B cell (primary cell): ENCODE measurements around the gene SYCE3. TPM values are rescaled to one million over a fixed set of nuclear protein-coding genes. Genes with fewer than 3 reads are reported as not detected.
A peak's percentile ranks its signal among the peaks of the same experiment; 100 is the strongest.

Experiments
- ATAC-seq: fragments of 200-7000 bp; cut with Tn5 transposase; one replicate; pipeline ENCODE4 v1.10.0; 2021; ENCODE audit warnings: low read depth, mild to moderate bottlenecking, moderate number of reproducible peaks, moderate library complexity
- CTCF ChIA-PET: fragments of 350-600 bp; sonication (Branson Sonifier 250); formaldehyde crosslinking; loops from one replicate; lab custom pipeline; 2021; ENCODE audit warnings: antibody characterized with exemption, inconsistent platforms; lab: Charles Lee
- POLR2A ChIA-PET: fragments of 350-600 bp; sonication (Branson Sonifier 250); formaldehyde crosslinking; loops from one replicate; lab custom pipeline; 2021; ENCODE audit warnings: antibody characterized with exemption; lab: Charles Lee
- DNase-seq: peaks from one replicate; pipeline ENCODE4 v3.0.0; 2013
- H2AFZ ChIP-seq: 2 replicates; pipeline ENCODE4 v1.6.1; 2012; ENCODE audit warnings: mild to moderate bottlenecking, low read depth, low read length; ENCODE audit not compliant: insufficient read depth, poor library complexity, severe bottlenecking
- H3K27ac ChIP-seq, 2 donors: 1 replicate in 1 of 2; 2 replicates in 1 of 2; pipeline ENCODE4 v1.5.1; 2012 to 2013; ENCODE audit warnings: low read length in 2 of 2, mild to moderate bottlenecking in 2 of 2, moderate library complexity in 1 of 2
- H3K27me3 ChIP-seq, 4 experiments: fragments of 200-600 bp in 1 of 4; sonication (generic) in 1 of 4; replicated peaks in 1 of 4; 1 replicate in 2 of 4; 2 replicates in 2 of 4; pipeline versions ENCODE4 v1.6.1 to v1.7.0; 2013 to 2016; ENCODE audit warnings: low read length in 3 of 4, mild to moderate bottlenecking in 2 of 4, mixed read lengths in 1 of 4, moderate library complexity in 1 of 4; ENCODE audit not compliant: insufficient read depth in 4 of 4, control insufficient read depth in 3 of 4; ENCODE audit errors: control extremely low read depth in 1 of 4
- H3K36me3 ChIP-seq, 2 experiments: replicated peaks in 1 of 2; 1 replicate in 1 of 2; 2 replicates in 1 of 2; pipeline versions ENCODE4 v1.6.1 to v1.7.1; 2013; ENCODE audit warnings: low read length in 1 of 2; ENCODE audit not compliant: insufficient read depth in 2 of 2, control insufficient read depth in 1 of 2; ENCODE audit errors: control extremely low read depth in 1 of 2, extremely low read depth in 1 of 2
- H3K4me1 ChIP-seq, 2 donors: fragments of 200-600 bp in 1 of 2; sonication (generic) in 1 of 2; 1 replicate in 1 of 2; 2 replicates in 1 of 2; pipeline versions ENCODE4 v1.5.1 to v1.6.1; 2013 to 2017; ENCODE audit warnings: low read length in 2 of 2; ENCODE audit not compliant: control insufficient read depth in 2 of 2, insufficient read depth in 2 of 2
- H3K4me2 ChIP-seq: replicated peaks from 2 replicates; pipeline ENCODE3; 2012; ENCODE audit warnings: mild to moderate bottlenecking, low read depth, low read length; ENCODE audit not compliant: poor library complexity, severe bottlenecking
- H3K4me3 ChIP-seq, 5 experiments: fragments of 200-600 bp in 1 of 5; sonication (generic) in 1 of 5; 1 replicate in 3 of 5; 2 replicates in 2 of 5; pipeline versions ENCODE4 v1.5.1 to v1.7.0; 2011 to 2016; ENCODE audit warnings: low read length in 4 of 5, mild to moderate bottlenecking in 4 of 5, low read depth in 2 of 5, control low read depth in 1 of 5, moderate library complexity in 1 of 5; ENCODE audit not compliant: insufficient read depth in 1 of 5; ENCODE audit errors: control extremely low read depth in 1 of 5, extremely low read depth in 1 of 5
- H3K79me2 ChIP-seq: fragments of 200-600 bp; sonication (generic); one replicate; pipeline ENCODE4 v1.6.0; 2016; ENCODE audit warnings: low read length; ENCODE audit not compliant: control insufficient read depth, insufficient read depth
- H3K9ac ChIP-seq: fragments of 200-600 bp; sonication (generic); 2 replicates; pipeline ENCODE4 v1.6.1; 2017; ENCODE audit warnings: mild to moderate bottlenecking, low read length, moderate library complexity
- H3K9me3 ChIP-seq, 3 donors: one replicate each; pipeline versions ENCODE4 v1.6.1 to v1.7.1; 2013; ENCODE audit warnings: low read length in 2 of 3; ENCODE audit not compliant: control insufficient read depth in 2 of 3, insufficient read depth in 1 of 3; ENCODE audit errors: control extremely low read depth in 1 of 3
- H4K20me1 ChIP-seq: 2 replicates; pipeline ENCODE4 v1.6.0; 2012; ENCODE audit warnings: mild to moderate bottlenecking, low read length; ENCODE audit not compliant: insufficient read depth, control insufficient read depth, poor library complexity, severe bottlenecking
- H3K27ac Mint-ChIP-seq: one replicate; pipeline ENCODE4 v1.8.0; 2021; ENCODE audit warnings: mixed read lengths
- H3K27me3 Mint-ChIP-seq: one replicate; pipeline ENCODE4 v1.8.0; 2021; ENCODE audit warnings: mixed read lengths
- H3K4me1 Mint-ChIP-seq: one replicate; pipeline ENCODE4 v1.8.0; 2021; ENCODE audit warnings: mixed read lengths
- H3K4me3 Mint-ChIP-seq: one replicate; pipeline ENCODE4 v1.8.0; 2021; ENCODE audit warnings: mixed read lengths
- H3K9me3 Mint-ChIP-seq: one replicate; pipeline ENCODE4 v1.8.0; 2022; ENCODE audit warnings: mixed read lengths; ENCODE audit not compliant: insufficient read depth
- EZH2 ChIP-seq: IDR thresholded peaks from 2 replicates; pipeline ENCODE4 v1.6.1; 2012; ENCODE audit warnings: borderline replicate concordance, low read depth, mild to moderate bottlenecking, moderate library complexity, low read length; ENCODE audit not compliant: insufficient read depth, poor library complexity, severe bottlenecking
- WGBS: methylation state at CpG from one replicate; pipeline ENCODE4 v1.1.5; 2013; ENCODE audit warnings: missing lambda C conversion rate; ENCODE audit not compliant: insufficient coverage; 5-methylcytosine and 5-hydroxymethylcytosine counted together
- intact Hi-C: fragments of 100-400 bp; cut with micrococcal nuclease; formaldehyde crosslinking; loops from one replicate; pipeline ENCODE4 v1.10.0; 2022
- polyA plus RNA-seq: library from polyadenylated mRNA; depleted of rRNA; stranded (reverse); fragments of >200 nt; gene quantifications from 2 replicates; pipeline ENCODE4 v1.2.3, GENCODE V29; 2012
- total RNA-seq, 2 donors: library from RNA; stranded (reverse); fragments of 120-200 nt in 1 of 2; gene quantifications; 1 replicate in 1 of 2; 2 replicates in 1 of 2; pipeline versions ENCODE4 v1.2.3 to v1.2.4, GENCODE V29; 2013 to 2022
- TF ChIP-seq, protein P1 (sequence below): fragments of 200-600 bp; IDR thresholded peaks from one replicate; pipeline ENCODE4 v1.8.0; 2022; ENCODE audit warnings: antibody characterized with exemption, mild to moderate bottlenecking

SYCE3 gene
- total and polyA plus RNA-seq, 2 donors (not counting 1 experiment from before 2014, with no cell fraction given) = not detected

DNA sequence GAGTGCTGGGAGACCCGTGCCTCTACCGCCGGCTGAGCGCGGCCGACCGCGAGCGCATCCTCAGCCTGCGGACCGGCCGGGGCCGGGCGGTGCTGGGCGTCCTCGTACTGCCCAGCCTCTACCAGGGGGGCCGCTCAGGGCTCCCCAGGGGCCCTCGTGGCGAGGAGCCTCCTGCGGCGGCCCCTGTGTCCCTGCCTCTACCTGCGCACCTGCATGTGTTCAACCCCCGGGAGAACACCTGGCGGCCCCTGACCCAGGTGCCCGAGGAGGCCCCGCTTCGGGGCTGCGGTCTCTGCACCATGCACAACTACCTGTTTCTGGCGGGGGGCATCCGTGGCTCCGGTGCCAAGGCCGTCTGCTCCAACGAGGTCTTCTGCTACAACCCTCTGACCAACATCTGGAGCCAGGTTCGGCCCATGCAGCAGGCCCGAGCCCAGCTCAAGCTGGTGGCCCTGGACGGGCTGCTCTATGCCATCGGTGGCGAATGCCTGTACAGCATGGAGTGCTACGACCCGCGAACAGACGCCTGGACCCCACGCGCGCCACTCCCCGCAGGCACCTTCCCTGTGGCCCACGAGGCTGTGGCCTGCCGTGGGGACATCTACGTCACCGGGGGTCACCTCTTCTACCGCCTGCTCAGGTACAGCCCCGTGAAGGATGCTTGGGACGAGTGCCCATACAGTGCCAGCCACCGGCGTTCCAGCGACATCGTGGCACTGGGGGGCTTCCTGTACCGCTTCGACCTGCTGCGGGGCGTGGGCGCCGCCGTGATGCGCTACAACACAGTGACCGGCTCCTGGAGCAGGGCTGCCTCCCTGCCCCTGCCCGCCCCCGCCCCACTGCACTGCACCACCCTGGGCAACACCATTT, 13.6 kb downstream of the SYCE3 start:
- Mint-ChIP-seq H3K27me3 (no peaks in the 10 kb centered on the region), H3K4me1 (peaks cover 28% of the 10 kb centered on the region), H3K27ac (peak overlapping the region; percentile 71), H3K9me3 (no peaks in the 10 kb centered on the region), H3K4me3 (peak overlapping the region; percentile 72)
- Histone ChIP-seq H3K9ac (peak overlapping the region; percentile 71), H3K79me2 (peaks cover 23% of the 10 kb centered on the region), H3K36me3 (no peaks in the 10 kb centered on the region), H4K20me1 (no peaks in the 10 kb centered on the region), H3K27ac (peak overlapping the region; percentile 34 to 70), H2AFZ (peak overlapping the region; percentile 93), H3K4me3 (peak overlapping the region in 4 of 5 experiments; percentile 45 to 69 (median 58)), H3K9me3 (no peaks in the 10 kb centered on the region), H3K4me1 (peaks cover 27 to 35% of the 10 kb centered on the region in 2 donors), H3K27me3 (no peaks in the 10 kb centered on the region), H3K4me2 (peak overlapping the region; percentile 98)
- CTCF ChIA-PET = interaction anchor here (0.9 to 3.9 kb wide), 8 partner anchors 10 to 72 kb away, joined by 4 to 19 read pairs (median 13); partner anchors contain the start of genes CHKB, SCO2 and SYCE3
- peak; percentile 15 for ATAC-seq
- intact Hi-C loops = loop anchor here (1.0 to 2.0 kb wide), 3 partner anchors 10 to 34 kb away; partner anchors contain the start of genes CHKB and SYCE3
- POLR2A ChIA-PET = interaction anchor here (1.0 to 2.7 kb wide), 9 partner anchors 10 to 79 kb away, joined by 4 to 23 read pairs (median 6); partner anchors contain the start of genes LMF2, NCAPH2 and SCO2
- TF ChIP-seq EZH2 = no peak
- TF ChIP-seq, protein P1, sequence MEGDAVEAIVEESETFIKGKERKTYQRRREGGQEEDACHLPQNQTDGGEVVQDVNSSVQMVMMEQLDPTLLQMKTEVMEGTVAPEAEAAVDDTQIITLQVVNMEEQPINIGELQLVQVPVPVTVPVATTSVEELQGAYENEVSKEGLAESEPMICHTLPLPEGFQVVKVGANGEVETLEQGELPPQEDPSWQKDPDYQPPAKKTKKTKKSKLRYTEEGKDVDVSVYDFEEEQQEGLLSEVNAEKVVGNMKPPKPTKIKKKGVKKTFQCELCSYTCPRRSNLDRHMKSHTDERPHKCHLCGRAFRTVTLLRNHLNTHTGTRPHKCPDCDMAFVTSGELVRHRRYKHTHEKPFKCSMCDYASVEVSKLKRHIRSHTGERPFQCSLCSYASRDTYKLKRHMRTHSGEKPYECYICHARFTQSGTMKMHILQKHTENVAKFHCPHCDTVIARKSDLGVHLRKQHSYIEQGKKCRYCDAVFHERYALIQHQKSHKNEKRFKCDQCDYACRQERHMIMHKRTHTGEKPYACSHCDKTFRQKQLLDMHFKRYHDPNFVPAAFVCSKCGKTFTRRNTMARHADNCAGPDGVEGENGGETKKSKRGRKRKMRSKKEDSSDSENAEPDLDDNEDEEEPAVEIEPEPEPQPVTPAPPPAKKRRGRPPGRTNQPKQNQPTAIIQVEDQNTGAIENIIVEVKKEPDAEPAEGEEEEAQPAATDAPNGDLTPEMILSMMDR = no peak
- no peak for DNase-seq
- 53% methylated on average over 67 of the region's 68 CpGs for WGBS
